ENCODE data around the gene CCDC106.

DNA sequence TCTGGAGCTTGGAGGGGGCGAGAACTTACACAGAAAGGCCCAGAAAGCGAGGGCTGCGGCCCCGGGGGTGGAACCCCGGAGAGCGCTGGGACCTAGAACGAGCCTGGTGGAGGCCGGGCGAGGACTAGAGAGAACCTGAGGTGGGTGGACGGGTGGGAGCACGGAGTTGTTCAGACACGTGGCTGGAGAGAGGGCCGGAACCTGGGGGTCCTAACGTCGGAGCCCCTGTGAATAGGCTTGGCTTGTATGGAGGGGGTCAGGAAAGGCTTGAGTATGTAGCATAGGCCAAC is 4.2 kb upstream of the CCDC106 start:
- no peak for TF ChIP-seq YY1 (IDR thresholded peaks at IDR 0.05; ENCODE audit: insufficient read depth, insufficient read length)
- TF ChIP-seq ZNF274 (IDR thresholded peaks at IDR 0.05; ENCODE audit: low read depth, low read length), result no peak
- no peak for TF ChIP-seq SUZ12 (IDR thresholded peaks at IDR 0.05; ENCODE audit: extremely low read depth, insufficient read depth, insufficient read length)

Data from NT2/D1 (cell line).